GM12801 (cell line): Measurements from ENCODE around the gene ADGRL3.

ENCODE experiments used
- CTCF ChIP-seq: IDR thresholded peaks from one replicate; pipeline ENCODE4 v1.5.1; 2011; ENCODE audit warnings: control low read depth; ENCODE audit not compliant: insufficient read length; ENCODE audit errors: extremely low read depth

Gene ADGRL3

GRCh38 chr4:62075521-62075920, 875.4 kb downstream of the ADGRL3 start:
- TF ChIP-seq CTCF: no peak

GRCh38 chr4:62077406-62077805, 877.3 kb downstream of the ADGRL3 start:
- TF ChIP-seq CTCF: no peak

DNA sequence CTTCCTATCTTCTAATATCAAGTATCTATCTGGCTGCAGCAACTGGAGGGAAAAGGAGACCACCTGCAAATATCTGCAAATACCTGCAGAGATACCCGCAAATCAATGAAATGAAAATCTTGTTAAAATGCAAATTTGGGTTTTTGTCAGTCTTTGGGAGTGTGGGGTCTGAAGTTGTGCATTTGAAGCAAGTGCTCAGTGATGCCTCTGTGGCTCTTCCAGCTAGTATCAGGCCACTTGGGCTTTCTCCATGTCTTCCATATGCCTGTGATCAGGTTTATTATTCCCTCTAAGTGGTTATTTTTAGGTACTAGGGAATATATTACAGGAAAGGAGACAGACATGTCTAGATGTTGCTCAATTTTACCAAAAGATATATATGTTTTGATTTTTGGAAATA, 880.3 kb downstream of the ADGRL3 start:
- TF ChIP-seq CTCF: no peak

DNA sequence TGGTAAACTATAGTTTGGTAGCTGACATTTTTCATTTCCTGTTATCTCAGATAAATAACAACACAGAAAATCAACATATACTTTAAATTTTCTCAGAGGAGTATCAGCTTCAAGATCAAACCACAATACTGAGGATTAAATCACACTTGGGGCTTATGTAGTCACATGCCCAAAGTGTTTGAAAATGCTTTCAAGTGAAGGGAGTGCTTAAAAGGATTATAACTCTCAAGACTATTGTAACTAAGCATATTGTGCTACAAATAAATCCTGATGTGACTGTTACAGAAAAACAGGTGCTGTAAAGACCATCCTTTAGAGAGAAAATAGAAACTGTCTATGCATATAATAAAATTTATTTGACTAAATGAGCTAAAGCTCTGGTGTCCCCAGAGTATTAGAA, 887.6 kb downstream of the ADGRL3 start:
- no peak for TF ChIP-seq CTCF

DNA sequence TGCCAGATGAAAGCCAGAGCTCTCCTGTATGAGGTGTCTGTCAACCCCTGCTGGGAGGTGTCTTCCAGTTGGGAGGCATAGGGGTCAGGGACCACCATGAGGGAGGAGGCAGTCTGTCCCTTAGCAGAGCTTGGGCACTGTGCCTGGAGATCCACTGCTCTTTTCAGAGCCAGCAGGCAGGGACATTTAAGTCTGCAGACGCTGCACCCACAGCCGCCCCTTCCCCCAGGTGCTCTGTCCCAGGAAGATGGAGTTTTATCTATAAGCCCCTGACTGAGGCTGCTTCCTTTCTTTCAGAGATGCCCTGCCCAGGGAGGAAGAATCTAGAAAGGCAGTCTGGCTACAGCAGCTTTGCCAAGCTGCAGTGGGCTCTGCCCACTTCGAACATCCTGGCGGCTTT, 893.6 kb downstream of the ADGRL3 start:
- no peak for TF ChIP-seq CTCF

- TF ChIP-seq CTCF: no peak
Measured at GRCh38 chr4:62096881-62097280, 896.8 kb downstream of the ADGRL3 start.

DNA sequence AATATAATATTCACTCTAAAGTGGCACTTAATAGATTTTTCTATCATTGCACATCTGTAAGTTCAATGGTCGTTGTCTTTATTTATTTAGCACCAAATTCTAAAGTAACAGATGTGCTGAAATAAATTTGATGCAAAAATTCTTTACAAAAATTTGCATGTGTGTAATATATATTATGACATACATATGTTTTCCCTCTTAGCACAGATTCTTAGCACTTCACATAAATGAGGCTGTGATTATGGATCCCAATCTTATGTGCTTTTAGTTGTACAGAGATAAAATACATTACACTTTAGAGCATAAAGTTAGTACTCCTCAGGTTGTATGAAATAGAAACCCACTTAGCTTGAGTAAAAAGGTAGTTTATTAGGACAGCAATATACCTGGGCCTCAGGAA, 915.1 kb downstream of the ADGRL3 start:
- no peak for TF ChIP-seq CTCF

- TF ChIP-seq CTCF: no peak
Measured at GRCh38 chr4:62117886-62118285, 917.8 kb downstream of the ADGRL3 start.
